HL-60 (cell line): Measurements from ENCODE around the gene HS3ST2.
A peak's percentile ranks its signal among the peaks of the same experiment; 100 is the strongest.

Experiments
- DNase-seq, 2 experiments: peaks; one replicate each; pipeline ENCODE4 v3.0.0-alpha.2; 2010 to 2020; ENCODE audit warnings: low read depth in 1 of 2, low spot score in 1 of 2
- H3K27ac ChIP-seq: fragments of 250-450 bp; sonication (Bioruptor Pico); replicated peaks from 2 replicates; pipeline ENCODE4 v1.5.1; 2020; ENCODE audit warnings: mild to moderate bottlenecking, moderate library complexity
- H3K27me3 ChIP-seq: fragments of 250-450 bp; sonication (Bioruptor Pico); 2 replicates; pipeline ENCODE4 v1.5.1; 2021; ENCODE audit warnings: mild to moderate bottlenecking, moderate library complexity; ENCODE audit not compliant: insufficient read depth, poor library complexity, severe bottlenecking
- H3K4me3 ChIP-seq: replicated peaks from 2 replicates; pipeline ENCODE4 v1.5.1; 2011; ENCODE audit warnings: mild to moderate bottlenecking, control low read depth, low read length; ENCODE audit not compliant: insufficient read depth
- GABPA ChIP-seq: IDR thresholded peaks from 2 replicates; pipeline ENCODE4 v1.6.1; 2012; ENCODE audit warnings: low read depth
- POLR2AphosphoS5 ChIP-seq: IDR thresholded peaks from 2 replicates; pipeline ENCODE4 v1.6.1; 2012; ENCODE audit warnings: low read depth
- SPI1 ChIP-seq: IDR thresholded peaks from 2 replicates; pipeline ENCODE4 v1.6.1; 2012; ENCODE audit warnings: low read depth, mild to moderate bottlenecking, borderline replicate concordance
- TF ChIP-seq, protein P1 (sequence below): IDR thresholded peaks from one replicate; pipeline ENCODE4 v1.5.1; 2011; ENCODE audit warnings: low read length, control low read depth, inconsistent platforms; ENCODE audit not compliant: insufficient read depth
- TF ChIP-seq, protein P2 (sequence below): IDR thresholded peaks from 2 replicates; pipeline ENCODE4 v1.6.1; 2012; ENCODE audit warnings: low read depth; ENCODE audit not compliant: insufficient replicate concordance

HS3ST2 gene

DNA sequence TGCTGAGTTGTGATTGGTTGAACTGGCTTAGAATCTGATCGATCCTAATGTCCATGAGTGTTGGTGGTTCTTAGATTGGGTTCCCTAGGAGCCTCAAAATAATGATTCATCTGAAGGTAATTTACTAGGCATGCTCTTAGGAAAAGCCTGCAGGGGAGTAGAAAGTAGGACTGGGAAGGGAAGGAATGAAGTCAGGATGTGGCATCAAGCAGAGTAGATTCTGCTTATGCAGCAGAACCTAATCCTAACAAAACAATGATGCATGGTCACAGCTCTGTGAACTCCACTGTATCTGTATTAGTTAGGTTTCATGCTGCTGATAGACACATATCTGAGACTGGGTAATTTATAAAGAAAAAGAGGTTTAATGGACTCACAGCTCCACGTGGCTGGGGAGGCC lies 132.5 kb downstream of the HS3ST2 start:
- TF ChIP-seq, protein P1, sequence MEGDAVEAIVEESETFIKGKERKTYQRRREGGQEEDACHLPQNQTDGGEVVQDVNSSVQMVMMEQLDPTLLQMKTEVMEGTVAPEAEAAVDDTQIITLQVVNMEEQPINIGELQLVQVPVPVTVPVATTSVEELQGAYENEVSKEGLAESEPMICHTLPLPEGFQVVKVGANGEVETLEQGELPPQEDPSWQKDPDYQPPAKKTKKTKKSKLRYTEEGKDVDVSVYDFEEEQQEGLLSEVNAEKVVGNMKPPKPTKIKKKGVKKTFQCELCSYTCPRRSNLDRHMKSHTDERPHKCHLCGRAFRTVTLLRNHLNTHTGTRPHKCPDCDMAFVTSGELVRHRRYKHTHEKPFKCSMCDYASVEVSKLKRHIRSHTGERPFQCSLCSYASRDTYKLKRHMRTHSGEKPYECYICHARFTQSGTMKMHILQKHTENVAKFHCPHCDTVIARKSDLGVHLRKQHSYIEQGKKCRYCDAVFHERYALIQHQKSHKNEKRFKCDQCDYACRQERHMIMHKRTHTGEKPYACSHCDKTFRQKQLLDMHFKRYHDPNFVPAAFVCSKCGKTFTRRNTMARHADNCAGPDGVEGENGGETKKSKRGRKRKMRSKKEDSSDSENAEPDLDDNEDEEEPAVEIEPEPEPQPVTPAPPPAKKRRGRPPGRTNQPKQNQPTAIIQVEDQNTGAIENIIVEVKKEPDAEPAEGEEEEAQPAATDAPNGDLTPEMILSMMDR = no peak
- TF ChIP-seq POLR2AphosphoS5 (no peak), GABPA (no peak), SPI1 (no peak)
- TF ChIP-seq, protein P2, sequence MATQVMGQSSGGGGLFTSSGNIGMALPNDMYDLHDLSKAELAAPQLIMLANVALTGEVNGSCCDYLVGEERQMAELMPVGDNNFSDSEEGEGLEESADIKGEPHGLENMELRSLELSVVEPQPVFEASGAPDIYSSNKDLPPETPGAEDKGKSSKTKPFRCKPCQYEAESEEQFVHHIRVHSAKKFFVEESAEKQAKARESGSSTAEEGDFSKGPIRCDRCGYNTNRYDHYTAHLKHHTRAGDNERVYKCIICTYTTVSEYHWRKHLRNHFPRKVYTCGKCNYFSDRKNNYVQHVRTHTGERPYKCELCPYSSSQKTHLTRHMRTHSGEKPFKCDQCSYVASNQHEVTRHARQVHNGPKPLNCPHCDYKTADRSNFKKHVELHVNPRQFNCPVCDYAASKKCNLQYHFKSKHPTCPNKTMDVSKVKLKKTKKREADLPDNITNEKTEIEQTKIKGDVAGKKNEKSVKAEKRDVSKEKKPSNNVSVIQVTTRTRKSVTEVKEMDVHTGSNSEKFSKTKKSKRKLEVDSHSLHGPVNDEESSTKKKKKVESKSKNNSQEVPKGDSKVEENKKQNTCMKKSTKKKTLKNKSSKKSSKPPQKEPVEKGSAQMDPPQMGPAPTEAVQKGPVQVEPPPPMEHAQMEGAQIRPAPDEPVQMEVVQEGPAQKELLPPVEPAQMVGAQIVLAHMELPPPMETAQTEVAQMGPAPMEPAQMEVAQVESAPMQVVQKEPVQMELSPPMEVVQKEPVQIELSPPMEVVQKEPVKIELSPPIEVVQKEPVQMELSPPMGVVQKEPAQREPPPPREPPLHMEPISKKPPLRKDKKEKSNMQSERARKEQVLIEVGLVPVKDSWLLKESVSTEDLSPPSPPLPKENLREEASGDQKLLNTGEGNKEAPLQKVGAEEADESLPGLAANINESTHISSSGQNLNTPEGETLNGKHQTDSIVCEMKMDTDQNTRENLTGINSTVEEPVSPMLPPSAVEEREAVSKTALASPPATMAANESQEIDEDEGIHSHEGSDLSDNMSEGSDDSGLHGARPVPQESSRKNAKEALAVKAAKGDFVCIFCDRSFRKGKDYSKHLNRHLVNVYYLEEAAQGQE = no peak
- peaks cover 13% of the 10 kb centered on the region for H3K27me3 ChIP-seq
- H3K4me3 ChIP-seq = no peak overlapping the region
- DNase-seq = no peak
- H3K27ac ChIP-seq = no peak overlapping the region

DNA sequence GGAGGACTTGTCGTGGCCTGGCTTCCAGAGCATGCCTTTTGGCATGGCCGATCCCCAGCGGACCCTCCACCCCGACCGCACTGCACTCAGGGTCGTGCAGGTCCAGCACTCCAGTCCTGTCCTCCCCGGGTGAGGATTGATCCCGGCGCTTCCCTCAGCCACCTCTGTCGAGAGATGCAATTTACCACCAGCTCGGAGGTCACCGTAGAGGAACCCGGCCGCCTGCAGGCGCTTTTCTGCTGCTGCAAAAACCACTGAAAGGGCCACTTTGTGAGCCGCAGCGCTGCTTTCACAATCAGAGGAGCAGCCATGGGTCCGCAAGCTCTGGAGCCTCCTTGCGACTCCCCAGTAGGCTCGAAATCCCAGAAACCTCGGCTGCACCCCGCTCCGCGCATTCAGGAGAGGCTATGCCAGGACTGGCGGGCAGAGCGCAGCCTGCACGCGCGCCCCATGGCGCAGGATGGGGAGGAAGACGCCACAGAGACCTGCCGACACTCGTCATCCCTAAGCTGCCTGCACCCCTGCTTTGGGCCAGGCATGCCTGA lies 134.2 kb downstream of the HS3ST2 start:
- DNase-seq = peak in 1 of 2 experiments; percentile 5
- H3K27ac ChIP-seq = no peak overlapping the region

DNA sequence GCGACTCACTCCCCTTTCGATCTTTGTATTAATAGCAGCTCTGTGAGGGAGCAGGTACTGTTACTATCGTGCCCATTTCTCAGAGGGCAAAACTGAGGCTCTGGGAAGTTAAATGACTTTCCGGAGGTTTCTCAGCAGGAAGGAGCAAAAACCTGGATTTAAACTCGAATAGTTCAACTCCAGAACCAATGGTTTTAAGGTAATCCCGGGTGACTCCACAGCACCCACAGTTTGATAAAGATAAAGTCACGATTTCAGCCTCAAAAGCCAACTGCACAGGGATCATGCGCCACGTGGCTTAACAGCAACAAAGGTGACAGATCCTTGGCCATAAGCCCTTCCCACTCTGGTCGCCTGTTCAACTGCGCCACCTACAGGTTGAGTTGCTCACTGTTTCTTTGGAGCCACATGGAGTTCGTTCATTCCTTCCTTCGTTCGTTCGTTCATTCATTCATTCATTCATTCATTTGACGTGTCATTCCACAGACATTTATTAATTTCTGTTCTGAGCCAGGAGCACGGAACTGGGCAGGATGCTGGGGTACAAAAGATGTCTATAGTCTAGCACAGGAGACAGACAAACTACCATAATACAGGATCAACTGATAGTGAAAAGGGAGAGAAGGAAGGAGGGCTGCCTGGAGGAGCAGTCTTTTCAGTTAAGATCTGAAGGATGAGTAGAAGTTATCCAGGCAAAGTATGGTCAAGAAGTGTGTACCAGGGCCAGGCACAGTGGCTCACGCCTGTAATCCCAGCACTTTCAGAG lies 134.8 kb downstream of the HS3ST2 start:
- DNase-seq = peak; percentile 60 to 70
- Histone ChIP-seq H3K27ac (no peak overlapping the region), H3K27me3 (peaks cover 15% of the 10 kb centered on the region), H3K4me3 (no peak overlapping the region)
- TF ChIP-seq SPI1 = no peak
- TF ChIP-seq, protein P1 = peak; percentile 52
- TF ChIP-seq, protein P2 = no peak

More for the DNA sequence above, 134.2 kb downstream of the HS3ST2 start:
- Histone ChIP-seq H3K4me3 (no peak overlapping the region), H3K27me3 (peaks cover 15% of the 10 kb centered on the region)
- TF ChIP-seq, protein P1 = no peak
- TF ChIP-seq GABPA (no peak), SPI1 (no peak), POLR2AphosphoS5 (no peak)
- TF ChIP-seq, protein P2 = no peak
